ENCODE data around the gene RREB1.
A peak's percentile ranks its signal among the peaks of the same experiment; 100 is the strongest.

Gene RREB1

DNA sequence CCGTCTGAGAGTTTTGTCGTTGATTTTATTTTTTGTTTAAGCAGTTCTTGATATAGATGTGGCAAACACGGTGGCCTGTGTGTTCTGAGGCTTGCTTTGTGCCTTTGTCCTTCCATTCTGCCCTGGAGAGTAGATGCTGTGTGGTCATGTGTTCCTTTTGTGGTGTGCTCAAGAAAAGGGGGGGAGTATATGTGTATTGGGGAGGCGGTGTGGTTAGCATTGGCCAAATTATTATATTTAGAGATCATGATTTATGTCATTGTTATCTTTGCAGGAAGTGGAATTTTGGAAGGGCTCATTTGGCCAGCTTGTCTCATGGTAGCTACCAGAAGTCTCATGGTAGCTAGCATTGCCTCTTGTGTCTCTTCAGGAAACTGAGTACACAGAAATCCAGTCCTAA is 16.4 kb downstream of the RREB1 start:
- DNase-seq: no peak

DNA sequence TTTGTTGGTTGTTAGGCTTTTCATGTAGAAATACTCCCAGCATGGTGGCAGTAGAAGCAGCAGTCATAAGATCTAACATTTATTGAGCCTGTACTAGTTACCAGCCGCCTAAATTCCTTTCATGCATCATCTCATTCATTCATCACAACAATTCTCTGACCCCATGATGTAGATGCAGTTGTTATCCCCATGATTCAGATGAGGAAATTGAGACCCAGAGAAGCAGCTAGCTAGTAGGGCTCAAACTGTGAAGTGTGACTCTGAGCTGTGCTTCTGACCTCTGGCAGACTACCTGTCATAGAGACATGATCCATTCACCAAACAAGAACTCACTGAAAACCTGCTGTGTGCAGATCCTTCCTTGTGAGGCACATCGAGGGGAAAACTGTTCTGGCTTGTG is 16.9 kb downstream of the RREB1 start:
- DNase-seq: no peak

DNA sequence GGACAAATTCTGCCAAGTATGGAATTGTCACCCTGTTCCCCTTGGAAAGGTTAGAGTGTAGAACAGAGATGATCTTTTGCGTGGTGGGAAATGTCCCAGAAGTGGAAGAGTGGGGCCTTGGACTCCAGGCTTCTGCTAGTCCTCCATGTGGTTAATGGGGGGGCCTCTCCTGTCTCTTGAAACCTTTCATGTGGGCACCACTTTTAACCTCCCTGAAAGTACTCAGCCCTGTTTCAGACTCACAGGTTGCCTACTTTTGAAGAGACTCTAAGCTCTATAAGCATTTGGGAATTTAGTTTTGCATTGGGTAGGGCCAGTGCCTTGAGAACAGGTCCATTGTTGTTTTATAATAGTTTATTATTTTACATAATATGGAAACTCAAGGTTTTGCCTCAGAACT is 17.5 kb downstream of the RREB1 start:
- DNase-seq: no peak

DNA sequence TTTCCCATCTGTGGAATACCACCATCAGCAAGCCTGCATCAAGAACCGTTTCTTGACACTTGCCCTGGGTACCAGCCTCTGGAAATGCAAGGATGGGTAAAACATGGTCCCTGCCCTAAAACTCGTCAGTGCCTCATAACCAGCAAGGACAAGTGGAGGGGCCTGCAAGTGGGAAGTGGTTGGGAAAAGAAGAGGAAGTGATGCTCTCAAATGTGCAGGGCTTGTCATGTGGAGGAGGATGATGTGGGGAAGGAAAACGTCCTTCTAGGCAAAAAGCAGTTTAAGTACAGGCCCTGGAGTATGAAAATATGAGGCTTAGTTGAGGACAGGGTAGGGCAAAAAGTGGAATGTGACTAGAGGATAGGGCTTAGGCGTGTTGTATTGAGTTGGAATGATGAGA is 19.0 kb downstream of the RREB1 start:
- no peak for DNase-seq

DNA sequence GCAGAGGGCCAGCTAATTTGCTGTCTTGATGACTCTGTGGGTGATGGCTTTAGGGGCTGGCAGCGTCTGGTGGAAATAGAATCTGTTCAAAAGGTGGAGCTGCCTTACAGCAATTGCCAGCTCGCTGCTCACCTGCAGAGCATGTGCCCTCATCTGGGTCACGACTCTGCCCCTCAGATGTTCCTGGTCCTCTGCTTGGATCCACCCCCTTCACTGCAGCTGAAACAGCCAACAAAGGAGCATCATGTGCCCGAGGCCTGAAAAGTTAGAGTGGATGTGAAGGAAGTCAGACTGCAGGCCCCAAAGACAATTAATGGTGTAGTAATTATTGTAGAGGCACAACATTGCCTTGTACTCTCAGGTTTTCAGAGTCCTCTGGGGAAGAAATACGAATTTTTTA is 19.9 kb downstream of the RREB1 start:
- DNase-seq: no peak

DNA sequence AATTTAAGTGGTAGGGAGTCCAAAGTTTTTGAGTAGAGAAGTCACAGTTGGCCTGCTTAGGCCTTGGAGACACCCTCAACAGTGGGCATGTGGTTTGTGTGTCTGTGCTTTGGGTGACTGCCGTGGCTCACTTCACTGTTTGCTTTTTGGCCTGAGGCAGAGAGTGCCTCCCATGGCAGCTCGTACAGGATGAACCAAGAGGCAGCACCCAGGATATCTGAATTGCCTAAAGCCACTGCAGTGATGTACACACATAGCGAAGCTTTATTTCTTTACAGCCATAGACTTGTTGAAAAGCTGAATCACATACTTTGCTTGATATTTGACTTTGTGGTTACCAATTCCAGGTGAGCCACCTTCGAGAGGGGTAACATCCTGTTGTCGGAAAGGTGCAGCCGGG is 21.6 kb downstream of the RREB1 start:
- DNase-seq: no peak

DNA sequence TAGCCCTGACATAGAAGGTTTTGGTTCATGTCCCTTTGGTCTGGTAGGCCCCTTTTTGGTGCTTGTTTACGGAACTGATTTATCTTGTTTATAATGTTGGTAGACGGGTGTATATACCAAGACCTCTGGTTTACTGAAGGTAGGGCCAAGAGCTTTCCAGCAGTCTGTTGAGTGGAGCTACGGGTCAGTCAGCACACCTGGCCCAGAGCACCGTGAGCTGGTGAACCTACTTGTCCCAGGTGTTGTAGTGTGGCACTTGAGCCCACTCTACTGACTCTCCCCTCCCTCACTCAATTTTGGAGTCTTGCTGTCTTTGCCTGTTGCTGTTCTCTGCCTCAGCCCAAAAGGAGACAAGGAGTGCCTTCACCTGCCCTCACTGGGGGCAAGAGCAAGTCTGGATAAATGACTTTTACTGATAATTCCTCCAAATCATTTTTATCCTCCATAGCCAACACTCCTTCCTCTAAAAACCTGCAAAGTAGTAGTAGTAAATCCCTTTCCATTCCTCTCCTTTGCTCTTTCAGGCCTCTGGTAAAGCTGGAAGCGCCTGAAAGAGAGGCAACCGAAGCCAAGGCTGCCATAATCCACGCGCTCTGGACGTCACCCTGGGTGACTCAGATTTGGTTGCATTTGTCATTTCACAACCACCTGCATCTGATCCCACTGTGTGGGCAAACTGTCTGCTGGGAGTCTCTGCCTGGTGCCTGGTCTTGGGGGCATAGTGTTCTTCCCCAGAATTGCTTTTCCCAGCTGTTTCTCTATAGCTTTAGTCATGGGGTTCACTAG is 22.2 kb downstream of the RREB1 start:
- no peak for DNase-seq

DNA sequence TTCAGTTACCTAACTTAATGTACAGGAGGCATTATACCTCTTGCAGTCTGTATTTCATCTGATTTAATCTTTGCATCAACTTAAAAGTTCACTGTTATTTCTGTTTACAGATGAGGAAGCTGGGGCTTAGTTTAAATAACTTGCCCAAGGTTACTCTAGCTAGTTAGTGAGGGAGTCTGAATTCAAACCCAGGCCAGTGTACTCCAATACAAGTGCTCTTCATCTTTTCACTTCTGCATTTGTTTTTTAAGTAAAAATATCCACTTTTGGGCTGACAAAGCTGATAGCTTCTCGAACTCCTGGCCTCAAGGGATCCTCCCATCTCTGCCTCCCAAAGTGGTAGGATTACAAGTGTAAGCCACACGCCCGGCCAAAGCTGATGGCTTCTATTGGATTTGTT is 23.6 kb downstream of the RREB1 start:
- no peak for DNase-seq

DNA sequence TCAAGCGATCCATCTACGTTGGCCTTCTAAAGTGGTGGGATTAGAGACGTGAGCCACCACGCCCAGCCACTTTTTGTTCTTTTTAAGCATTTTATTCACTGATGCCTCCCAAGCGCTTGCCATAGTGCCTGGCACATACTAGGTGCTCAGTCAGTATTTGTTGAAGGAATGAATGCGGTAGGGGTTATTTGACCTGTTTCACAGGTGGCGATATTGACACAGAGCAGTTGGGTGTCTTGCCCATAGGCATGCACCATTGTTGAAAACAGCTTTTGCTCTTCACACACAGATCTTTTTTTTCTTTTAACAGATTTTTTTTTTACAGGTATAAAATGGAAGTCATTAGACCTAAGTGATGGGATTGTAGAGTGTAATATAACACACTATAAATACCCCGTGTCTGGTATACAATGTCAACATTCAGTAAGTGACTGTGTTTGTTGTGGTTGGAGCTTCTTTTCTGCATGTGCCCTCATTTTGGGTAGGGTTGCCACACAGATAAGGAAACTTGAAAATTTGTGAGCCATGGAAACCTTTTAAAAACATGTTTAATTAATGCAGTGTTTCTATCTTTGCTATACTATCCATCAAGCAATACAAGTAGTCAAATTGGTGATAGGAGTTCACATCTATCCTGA is 24.8 kb downstream of the RREB1 start:
- no peak for DNase-seq

DNA sequence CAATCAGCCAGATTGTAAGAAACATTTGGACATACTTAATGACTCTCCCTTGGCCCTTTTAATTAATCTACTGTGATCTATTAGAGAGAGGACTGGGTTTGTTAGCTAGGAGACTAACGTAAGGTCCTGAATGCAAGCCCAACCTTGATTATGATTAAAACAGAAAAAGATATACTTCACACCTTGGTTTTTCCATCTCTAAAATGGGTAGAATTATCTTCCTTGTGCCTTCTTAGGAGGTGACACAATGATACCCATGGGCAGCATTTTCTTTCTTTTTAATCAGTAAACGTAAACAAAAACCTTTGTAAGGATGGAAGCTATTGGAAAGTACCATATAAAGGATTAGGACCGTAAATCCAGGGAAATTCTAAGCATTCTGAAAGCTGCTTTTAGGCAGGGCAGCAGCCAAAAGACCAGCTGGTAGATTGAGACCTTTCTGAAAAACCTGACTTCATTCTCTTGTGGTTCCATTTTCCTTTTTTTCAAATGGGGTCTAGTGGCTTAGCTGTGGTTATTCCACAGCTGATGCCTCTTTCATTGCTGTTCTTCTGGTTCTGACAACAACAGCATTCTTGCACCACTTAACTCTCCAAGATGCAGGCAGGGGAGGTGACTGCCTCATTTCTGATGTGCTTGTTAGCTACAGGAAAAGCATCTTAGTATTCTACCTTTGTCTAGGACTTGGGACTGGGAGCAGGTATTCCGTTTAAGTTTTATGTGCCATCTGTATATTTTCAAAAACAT is 27.4 kb downstream of the RREB1 start:
- DNase-seq: no peak

DNA sequence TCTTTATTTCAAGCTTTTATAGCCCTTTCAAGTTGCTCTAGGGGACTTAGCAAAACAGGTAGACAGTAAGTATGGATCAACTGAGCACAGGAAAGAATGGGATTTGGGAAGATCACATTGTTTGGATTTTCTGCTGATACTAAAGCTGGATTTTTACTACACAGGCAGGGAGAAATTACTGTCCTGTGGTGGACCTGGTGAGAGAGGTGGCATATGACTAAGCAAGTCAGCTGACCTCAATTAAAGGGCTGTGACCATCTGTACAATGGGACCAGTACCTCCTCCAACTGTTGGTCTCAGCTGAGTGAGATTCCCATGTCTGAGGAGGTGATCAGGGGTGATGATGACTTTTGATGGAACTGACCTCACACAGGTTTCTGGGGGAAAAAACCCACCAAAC is 28.0 kb downstream of the RREB1 start:
- no peak for DNase-seq

DNA sequence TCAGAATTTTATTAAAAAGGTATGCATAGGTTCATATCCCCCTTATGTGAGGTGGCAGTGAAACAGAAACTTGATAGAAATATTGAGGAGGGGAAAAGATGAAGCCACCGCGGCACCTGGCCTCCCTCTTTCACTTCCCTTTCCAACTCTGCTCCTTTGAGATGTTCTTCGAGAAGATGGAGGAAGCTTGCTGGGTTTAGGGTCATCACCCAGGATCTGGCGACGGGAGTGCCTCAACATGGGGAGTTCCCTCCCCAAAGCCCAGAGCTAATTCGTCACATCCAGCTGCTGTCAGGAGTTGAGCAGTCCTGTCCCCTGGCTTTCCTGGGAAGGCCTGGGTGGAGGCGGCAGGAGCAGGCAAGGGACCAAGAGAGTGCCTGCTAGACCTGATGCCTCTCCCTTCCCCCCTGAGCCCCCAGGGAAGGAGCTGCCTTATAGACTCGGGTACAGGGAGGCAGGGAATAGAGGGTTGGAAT is 29.1 kb downstream of the RREB1 start:
- no peak for DNase-seq

DNA sequence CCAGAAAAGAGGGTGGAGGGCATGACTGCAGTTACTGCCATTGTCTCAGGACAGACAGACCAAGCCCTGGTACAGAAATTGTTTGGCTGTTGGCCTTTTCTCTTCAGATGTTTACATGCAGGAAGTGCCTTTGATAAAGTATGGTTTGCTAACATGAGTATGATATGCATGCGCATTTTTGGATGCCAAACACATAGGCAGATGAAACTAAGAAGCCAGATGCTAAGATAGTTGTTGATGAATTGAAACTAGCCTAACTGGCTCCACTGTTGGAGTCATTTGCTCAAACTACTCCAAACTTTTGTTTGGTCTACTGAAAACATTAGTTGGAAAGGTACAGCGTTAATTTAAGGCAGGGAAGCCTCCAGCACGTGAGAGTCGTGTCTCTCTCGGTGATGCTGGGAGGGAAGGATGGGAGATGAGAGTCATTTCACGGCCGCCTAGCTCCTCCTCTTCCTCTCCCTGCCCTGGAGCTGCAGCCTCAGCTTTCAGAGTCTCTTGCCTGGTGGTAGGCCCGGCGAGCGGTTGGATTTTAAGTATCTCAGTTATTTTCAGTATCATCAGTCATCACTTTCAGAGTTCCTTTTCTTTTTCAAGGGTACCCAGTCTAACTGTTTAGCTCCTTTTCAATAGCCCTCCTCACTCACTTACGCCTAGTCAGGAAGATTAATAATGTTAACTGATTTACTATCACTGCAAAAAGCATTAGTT is 29.7 kb downstream of the RREB1 start:
- peak; percentile 79 for DNase-seq

DNA sequence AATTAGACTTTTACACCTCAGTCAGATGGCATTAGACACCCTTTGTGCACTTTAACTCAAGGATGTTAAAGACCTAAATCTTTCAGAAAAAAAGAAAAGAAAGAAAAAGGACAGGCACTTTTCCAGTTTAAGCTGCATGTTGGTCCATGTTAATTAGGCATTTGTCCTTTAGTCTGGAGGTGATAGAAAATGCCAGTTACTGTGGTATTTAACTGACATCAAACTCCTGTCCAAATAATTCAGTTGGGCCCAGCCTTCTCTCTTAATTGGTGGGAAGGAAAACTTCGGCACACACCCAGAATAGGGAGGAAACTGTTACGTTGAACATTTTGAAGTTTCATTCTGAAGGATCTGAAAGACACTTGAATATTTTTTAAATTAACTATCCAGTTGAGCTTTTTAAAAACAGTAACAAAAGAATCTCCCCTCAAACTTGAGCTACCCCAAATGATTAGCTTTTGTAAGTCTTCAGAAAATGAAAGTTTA is 30.3 kb downstream of the RREB1 start:
- DNase-seq: no peak

DNA sequence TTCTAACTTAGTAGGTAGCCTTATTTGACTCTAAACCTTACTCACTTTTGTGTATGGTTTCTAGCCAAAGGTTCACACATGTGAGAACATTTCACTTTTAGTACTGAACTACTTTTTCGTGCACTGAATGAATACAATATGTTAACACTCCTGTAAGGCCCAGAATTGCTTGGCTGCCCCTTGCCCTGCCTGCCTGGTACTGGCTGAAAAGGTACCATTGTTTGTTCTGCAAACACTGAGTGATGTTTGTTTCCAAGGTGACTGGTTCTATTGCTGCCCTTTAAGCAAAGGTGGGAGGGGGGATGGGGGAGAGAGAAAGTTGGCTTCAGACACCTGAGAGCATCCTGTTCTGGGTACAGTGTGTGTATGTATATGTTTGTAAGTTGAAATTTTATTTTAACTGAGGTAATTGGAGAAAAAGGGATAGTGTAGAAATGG is 31.2 kb downstream of the RREB1 start:
- DNase-seq: no peak

DNA sequence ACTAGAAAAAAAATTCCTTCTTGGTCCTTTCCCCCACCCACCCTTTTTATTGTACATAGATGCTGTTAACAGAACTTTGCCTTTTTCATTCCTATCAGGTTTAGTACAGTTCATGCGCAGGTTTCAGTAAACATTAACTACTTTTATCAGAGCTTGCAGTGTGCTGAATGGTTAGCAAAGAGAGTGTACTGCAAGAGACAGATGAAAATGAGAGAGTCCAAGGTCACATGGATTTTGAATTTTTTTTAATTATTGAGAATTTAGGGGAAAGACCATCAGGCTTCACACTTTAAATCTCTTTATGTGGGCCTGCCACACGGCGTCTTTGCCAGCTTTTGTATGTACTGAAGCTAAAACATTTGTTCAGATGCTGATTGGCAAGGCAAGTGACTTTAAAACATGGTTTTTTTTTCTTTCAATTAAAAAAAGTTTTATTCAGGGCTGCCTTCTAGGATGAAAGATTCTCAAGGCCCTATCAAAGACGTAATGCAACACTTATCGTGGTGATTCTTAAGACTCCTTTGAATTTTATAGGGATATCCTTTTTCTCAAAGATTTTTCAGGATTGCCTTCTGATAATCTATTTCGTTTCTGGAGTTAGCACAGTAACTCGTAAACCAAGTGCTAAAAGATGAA is 32.2 kb downstream of the RREB1 start:
- no peak for DNase-seq

DNA sequence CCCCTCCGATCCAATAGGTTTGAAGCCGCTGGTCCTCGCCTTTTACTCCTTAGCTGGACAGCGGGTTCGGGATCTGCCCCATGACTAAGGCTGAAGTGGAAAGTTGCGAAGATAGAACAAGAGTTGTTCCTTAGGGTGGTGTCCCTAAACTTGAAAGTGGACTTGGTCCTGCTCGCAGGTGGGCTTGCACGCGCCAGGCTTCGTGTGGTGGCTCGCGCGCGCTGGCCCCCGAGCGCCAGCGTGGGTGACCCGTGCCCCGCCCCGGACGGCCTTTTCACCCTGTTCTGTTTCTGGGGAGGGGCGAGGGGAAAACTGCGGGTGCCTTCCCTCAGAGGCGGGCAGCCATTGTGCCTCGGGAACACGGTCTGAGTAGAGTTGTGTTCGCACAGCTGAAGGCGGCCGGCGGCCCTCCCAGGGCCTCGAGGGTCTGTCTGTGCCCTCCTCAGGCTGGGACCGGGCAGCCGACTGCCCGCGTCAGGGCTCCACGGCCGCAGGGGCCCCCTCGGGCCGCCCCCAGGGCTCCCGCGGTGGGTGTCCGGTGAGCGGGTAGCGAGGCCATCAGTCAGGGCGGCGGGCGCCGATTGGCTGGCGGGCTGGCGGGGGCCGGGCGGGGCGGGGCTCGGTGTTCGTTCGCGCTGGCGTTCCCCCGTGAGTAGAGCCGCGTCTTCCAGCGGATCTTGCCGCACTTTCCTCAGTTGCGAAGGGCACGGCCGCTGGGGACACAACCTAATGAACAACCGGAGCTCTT is 33.0 kb downstream of the RREB1 start:
- DNase-seq: peak; percentile 80

DNA sequence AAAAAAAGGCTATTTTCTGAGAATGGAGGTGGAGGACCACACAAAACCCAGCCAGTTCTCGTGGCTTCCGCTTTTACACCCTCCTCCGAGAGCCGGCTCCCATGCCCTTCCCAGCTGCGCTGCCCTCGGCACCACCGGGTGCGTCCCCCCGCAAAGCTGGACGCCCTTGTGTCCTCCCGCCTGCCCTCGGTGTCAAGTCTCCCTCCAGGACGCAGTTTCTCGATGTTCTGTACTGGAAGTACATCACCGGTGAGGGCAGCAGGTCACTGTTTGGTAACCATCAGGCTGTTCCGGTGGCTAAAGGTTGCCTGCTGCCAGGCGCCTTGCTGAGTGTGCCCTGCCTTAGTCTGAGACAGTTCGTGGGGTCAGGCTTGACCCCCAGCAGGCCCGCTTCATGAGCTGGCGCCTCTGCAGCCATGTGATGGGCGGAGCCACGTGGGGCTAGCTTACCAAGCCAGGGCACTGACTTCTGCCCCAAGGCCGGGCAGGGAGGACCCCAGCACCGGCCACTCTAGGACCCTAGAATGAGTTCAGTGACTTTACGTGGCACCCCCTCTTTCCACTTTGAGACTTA is 34.6 kb downstream of the RREB1 start:
- DNase-seq: no peak

DNA sequence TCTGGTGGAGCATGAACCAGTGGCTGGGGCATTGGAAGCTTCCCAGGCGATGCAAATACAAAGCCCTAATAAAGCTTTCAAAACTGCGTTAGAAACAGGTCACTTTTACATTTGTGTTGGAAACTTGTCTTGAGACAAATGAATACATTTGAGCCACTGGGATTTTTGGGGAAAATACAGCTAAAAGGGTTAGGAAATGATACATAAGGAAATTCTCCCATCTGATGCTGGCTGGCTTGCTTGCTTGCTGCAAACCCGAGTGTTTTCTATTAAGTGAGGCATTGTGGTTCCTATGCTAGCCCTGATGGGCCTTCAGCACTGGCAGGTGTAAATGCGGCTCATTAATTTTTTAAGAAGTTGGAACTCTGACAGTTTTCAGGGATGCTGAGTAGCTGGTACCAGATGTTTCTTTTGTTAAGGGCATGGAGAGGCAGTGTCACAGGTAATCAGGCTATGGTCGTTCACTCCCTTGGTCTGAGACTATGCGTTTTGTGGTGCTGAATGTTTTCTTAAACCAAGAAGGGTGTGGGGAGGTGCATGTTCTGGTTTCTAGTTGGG is 35.2 kb downstream of the RREB1 start:
- DNase-seq: no peak

DNA sequence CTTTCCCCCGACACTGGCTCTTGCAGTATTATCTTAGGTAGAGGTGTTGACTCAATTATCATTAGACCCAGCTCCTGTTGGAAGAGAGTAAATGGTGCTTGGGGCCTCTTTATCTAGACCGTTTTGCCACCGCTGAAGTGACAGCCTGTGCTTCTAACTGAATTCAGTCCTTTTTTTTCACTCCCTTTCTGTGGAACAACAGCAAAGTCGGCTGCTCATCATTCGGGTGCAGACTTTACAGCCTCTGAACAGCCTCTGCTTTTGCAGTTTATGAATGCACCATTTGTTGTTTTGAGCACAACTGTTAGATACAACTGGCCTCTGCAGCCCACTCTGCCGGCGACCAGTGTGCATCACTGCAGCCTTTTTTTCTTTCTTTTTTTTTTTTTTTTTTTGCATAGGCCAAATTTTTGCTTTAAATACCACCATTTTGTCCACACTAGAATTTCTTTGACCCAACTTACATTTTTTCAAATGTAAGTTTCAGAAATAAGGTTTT is 35.8 kb downstream of the RREB1 start:
- DNase-seq: peak; percentile 54

Data from fibroblast of skin of scalp (primary cell).